ENCODE data around the gene LRP5. TPM values are rescaled to one million over a fixed set of nuclear protein-coding genes. Genes with fewer than 3 reads are reported as not detected.
A peak's percentile ranks its signal among the peaks of the same experiment; 100 is the strongest.

LRP5 gene
- total and polyA plus RNA-seq, 9 of the 15 experiments (the other 6 are each of a cell fraction or from before 2014, with no cell fraction given) = 0.48 to 44.2 (median 13.5) TPM

DNA sequence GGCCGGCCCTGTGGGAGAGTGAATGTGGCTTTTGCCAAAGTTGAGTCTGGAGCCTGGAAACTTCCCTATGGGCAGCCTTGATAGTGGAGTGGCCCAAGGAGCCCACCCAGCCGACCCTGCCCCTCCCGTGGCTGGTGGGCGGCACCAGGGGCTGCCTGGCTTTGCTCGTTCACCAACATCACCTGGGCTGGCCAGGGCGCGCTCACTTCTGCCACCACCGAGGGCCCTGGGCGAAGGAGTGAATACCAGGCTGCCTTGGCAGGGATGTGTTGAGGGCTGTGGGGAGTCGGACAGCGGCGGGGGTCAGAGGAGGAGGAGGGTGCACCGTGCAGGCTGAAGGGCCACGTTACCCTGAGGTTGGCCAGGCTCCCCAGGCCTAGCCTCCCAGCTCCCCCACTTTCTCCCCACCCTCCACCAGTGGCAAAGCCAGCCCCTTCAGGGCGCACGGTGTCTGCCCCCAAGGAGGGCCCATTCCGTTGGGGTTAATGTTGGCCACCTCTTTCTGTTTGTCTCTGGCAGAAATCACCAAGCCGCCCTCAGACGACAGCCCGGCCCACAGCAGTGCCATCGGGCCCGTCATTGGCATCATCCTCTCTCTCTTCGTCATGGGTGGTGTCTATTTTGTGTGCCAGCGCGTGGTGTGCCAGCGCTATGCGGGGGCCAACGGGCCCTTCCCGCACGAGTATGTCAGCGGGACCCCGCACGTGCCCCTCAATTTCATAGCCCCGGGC, 125.7 kb downstream of the LRP5 start:
- H3K9me3 ChIP-seq (replicated peaks; ENCODE audit: control insufficient read depth, insufficient read depth, low read depth, low read length) = no peaks in the 10 kb centered on the region
- intact Hi-C loops (cut with micrococcal nuclease) = no loop called here
- H2AFZ ChIP-seq (ENCODE audit: low read depth, low read length) = peak overlapping the region; percentile 83; the same call in 1 of the 2 replicates
- H3K4me1 ChIP-seq (replicated peaks in 1 of 2; ENCODE audit: control insufficient read depth in 2 of 2, insufficient read depth in 2 of 2, low read length in 2 of 2) = peaks cover 15 to 40% of the 10 kb centered on the region in 2 experiments; a peak in 4 of 5 replicates
- H3K36me3 ChIP-seq (ENCODE audit: control insufficient read depth, insufficient read depth, low read length) = peaks cover 78% of the 10 kb centered on the region; the same call in 2 of the 3 replicates
- no TSS peak for BruUV-seq (replicated peaks)
- H3K79me2 ChIP-seq (ENCODE audit: control insufficient read depth, insufficient read depth, low read length) = no peaks in the 10 kb centered on the region
- in situ Hi-C loops (cut with MboI) = no loop called here
- no peak for FAIRE-seq
- DNase-seq (ENCODE audit: extremely low read depth in 1 of 4, low spot score in 3 of 4) = no peak
- no peak overlapping the region for H3K4me3 ChIP-seq
- no peaks in the 10 kb centered on the region for H3K27me3 ChIP-seq (ENCODE audit: control insufficient read depth in 2 of 2, insufficient read depth in 2 of 2, low read length in 2 of 2)
- H3K9me1 ChIP-seq (ENCODE audit: control insufficient read depth, insufficient read depth, low read length) = peaks cover 12% of the 10 kb centered on the region
- H3K9ac ChIP-seq (ENCODE audit: insufficient read depth in 1 of 2, low read depth in 2 of 2, low read length in 2 of 2) = peak overlapping the region; percentile 41; a peak in 2 of 4 replicates
- peak overlapping the region; percentile 79; the same call in 2 of the 3 replicates for H3K27ac ChIP-seq (ENCODE audit: extremely low read depth, low read depth, low read length)
- no peaks in the 10 kb centered on the region; the same call in 1 of the 2 replicates for H4K20me1 ChIP-seq (replicated peaks; ENCODE audit: control insufficient read depth, insufficient read depth, low read length)
- no peak overlapping the region; the same call in 1 of the 2 replicates for H3K4me2 ChIP-seq (ENCODE audit: insufficient read depth, low read length)
- ChIA-PET POLR2A (no interaction called here), CTCF (ENCODE audit: low intra/inter-chr PET ratio) (no interaction called here)
- WGBS (ENCODE audit: insufficient coverage, low coverage, missing lambda C conversion rate) = 93% methylated on average over 28 of the region's 34 CpGs
- no peak for ATAC-seq
- 0 out of 2 replicates have a peak, but pooled peaks have one; percentile 60 for TF ChIP-seq ZNF124 (CRISPR knock-in tag; IDR thresholded peaks at IDR 0.05)
- TF ChIP-seq ZNF224 (CRISPR knock-in tag; IDR thresholded peaks at IDR 0.05) = 0 out of 2 replicates have a peak, but pooled peaks have one; percentile 8
- TF ChIP-seq TAF15 (IDR thresholded peaks at IDR 0.05; ENCODE audit: low read depth, low read length) = no peak
- no peak for TF ChIP-seq ZNF644 (tag; IDR thresholded peaks at IDR 0.05; ENCODE audit: low read depth)
- no peak for TF ChIP-seq KLF10 (CRISPR knock-in tag; IDR thresholded peaks at IDR 0.05)
- no peak for TF ChIP-seq DIDO1 (tag; IDR thresholded peaks at IDR 0.05; ENCODE audit: low read depth)
- no peak for TF ChIP-seq BRF1 (IDR thresholded peaks at IDR 0.05; ENCODE audit: borderline replicate concordance, extremely low read depth, insufficient read length)
- no peak for TF ChIP-seq IRF9 (tag; IDR thresholded peaks at IDR 0.05)
- no peak for TF ChIP-seq RFX1 (IDR thresholded peaks at IDR 0.05)
- no peak for TF ChIP-seq ZNF583 (CRISPR knock-in tag; IDR thresholded peaks at IDR 0.05)
- TF ChIP-seq DNMT1 (IDR thresholded peaks at IDR 0.05) = no peak
- TF ChIP-seq EHMT2 (IDR thresholded peaks at IDR 0.05) = no peak
- peak; percentile 4 for TF ChIP-seq L3MBTL2 (IDR thresholded peaks at IDR 0.05)
- no peak for TF ChIP-seq NCOA4 (IDR thresholded peaks at IDR 0.05; ENCODE audit: partially characterized antibody)
- TF ChIP-seq MAFG (tag; conservative IDR thresholded peaks at IDR 0.05) = no peak
- TF ChIP-seq, protein P1, sequence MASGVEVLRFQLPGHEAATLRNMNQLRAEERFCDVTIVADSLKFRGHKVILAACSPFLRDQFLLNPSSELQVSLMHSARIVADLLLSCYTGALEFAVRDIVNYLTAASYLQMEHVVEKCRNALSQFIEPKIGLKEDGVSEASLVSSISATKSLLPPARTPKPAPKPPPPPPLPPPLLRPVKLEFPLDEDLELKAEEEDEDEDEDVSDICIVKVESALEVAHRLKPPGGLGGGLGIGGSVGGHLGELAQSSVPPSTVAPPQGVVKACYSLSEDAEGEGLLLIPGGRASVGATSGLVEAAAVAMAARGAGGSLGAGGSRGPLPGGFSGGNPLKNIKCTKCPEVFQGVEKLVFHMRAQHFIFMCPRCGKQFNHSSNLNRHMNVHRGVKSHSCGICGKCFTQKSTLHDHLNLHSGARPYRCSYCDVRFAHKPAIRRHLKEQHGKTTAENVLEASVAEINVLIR (CRISPR knock-in tag; IDR thresholded peaks at IDR 0.05) = no peak
- TF ChIP-seq ZNF165 (CRISPR knock-in tag; IDR thresholded peaks at IDR 0.05; ENCODE audit: borderline replicate concordance) = no peak
- no peak for TF ChIP-seq POU5F1 (IDR thresholded peaks at IDR 0.05; ENCODE audit: borderline replicate concordance, low read depth, low read length, partially characterized antibody)
- no peak for TF ChIP-seq RBM34 (IDR thresholded peaks at IDR 0.05; ENCODE audit: borderline replicate concordance, insufficient read depth, low read length)
- no peak for TF ChIP-seq ARHGAP35 (IDR thresholded peaks at IDR 0.05; ENCODE audit: partially characterized antibody)
- TF ChIP-seq SNIP1 (IDR thresholded peaks at IDR 0.05; ENCODE audit: low read depth) = no peak
- 0 out of 2 replicates have a peak, but pooled peaks have one; percentile 6 for TF ChIP-seq SMAD4 (CRISPR knock-in tag; conservative IDR thresholded peaks at IDR 0.05)
- TF ChIP-seq STAT5A (IDR thresholded peaks at IDR 0.05; ENCODE audit: borderline replicate concordance, low read length) = no peak
- TF ChIP-seq ATF1 (CRISPR knock-in tag; IDR thresholded peaks at IDR 0.05) = no peak
- no peak for TF ChIP-seq ATF1 (tag; IDR thresholded peaks at IDR 0.05)

Data from K562 (cell line).